IMR-90 (cell line): ENCODE measurements around the gene CRAMP1.

Experiments
- MAFK ChIP-seq: IDR thresholded peaks from 2 replicates; pipeline ENCODE4 v1.6.1; 2012; ENCODE audit warnings: low read depth, low read length, improper control_type of control experiment
- NFE2L2 ChIP-seq: fragments of 150-350 bp; IDR thresholded peaks from 2 replicates; pipeline ENCODE4 v1.6.1; 2016; ENCODE audit warnings: low read depth, mild to moderate bottlenecking, low read length
- POLR2A ChIP-seq: IDR thresholded peaks from 2 replicates; pipeline ENCODE4 v1.6.1; 2012; ENCODE audit warnings: mild to moderate bottlenecking, low read depth, low read length
- RAD21 ChIP-seq: IDR thresholded peaks from 2 replicates; pipeline ENCODE4 v1.6.1; 2012; ENCODE audit warnings: low read length, improper control_type of control experiment
- RCOR1 ChIP-seq: IDR thresholded peaks from 2 replicates; pipeline ENCODE4 v1.6.1; 2012; ENCODE audit warnings: mild to moderate bottlenecking, low read length, improper control_type of control experiment; ENCODE audit not compliant: insufficient replicate concordance
- RFX5 ChIP-seq: IDR thresholded peaks from 2 replicates; pipeline ENCODE4 v1.8.0; 2012; ENCODE audit warnings: low read depth, mild to moderate bottlenecking, low read length, moderate library complexity
- SMC3 ChIP-seq: fragments of 150-350 bp; IDR thresholded peaks from 2 replicates; pipeline ENCODE4 v1.6.1; 2016; ENCODE audit warnings: low read depth, mild to moderate bottlenecking, antibody characterized with exemption, low read length, moderate library complexity
- TF ChIP-seq, protein P1 (sequence below): conservative IDR thresholded peaks from 2 replicates; pipeline ENCODE4 v1.5.1; 2012; ENCODE audit warnings: mild to moderate bottlenecking, low read depth, low read length, improper control_type of control experiment
- TF ChIP-seq, protein P2 (sequence below): fragments of 150-350 bp; IDR thresholded peaks from 2 replicates; pipeline ENCODE4 v1.6.1; 2016; ENCODE audit warnings: low read depth, mild to moderate bottlenecking, low read length, moderate library complexity, borderline replicate concordance
- TF ChIP-seq, protein P3 (sequence below): fragments of 150-350 bp; IDR thresholded peaks from 2 replicates; pipeline ENCODE4 v1.6.1; 2017; ENCODE audit warnings: mild to moderate bottlenecking, antibody characterized with exemption, low read length, low read depth

DNA sequence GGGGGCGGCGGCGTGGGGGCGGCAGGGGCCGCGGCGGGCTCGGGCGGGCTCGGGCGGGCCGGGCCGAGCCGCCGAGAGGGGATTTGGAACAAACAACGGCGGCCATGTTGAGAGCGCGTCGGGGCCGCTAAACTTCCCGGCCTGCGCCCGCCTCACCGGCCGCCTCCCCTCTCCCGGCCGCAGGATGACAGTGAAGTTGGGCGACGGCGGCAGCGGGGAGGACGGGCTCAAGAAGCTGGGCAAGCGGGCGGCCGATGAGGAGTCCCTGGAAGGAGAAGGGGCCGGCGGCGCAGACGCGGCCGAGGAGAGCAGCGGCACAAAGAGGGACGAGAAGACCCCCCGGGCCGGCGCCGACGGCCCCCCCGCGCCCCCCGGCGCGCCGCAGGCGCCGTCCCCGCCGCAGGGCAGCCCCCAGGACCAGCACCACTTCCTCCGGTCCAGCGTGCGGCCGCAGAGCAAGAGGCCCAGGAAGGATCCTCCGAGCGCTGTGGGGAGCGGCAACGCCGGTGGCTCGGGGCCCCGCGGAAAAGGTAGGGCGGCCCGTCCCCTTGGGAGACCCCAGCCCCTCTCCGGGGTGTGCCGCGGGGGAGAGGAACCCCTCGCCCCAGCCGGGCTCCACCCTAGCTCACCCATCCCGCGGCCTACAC is 2.4 kb downstream of the CRAMP1 start:
- TF ChIP-seq, protein P1, sequence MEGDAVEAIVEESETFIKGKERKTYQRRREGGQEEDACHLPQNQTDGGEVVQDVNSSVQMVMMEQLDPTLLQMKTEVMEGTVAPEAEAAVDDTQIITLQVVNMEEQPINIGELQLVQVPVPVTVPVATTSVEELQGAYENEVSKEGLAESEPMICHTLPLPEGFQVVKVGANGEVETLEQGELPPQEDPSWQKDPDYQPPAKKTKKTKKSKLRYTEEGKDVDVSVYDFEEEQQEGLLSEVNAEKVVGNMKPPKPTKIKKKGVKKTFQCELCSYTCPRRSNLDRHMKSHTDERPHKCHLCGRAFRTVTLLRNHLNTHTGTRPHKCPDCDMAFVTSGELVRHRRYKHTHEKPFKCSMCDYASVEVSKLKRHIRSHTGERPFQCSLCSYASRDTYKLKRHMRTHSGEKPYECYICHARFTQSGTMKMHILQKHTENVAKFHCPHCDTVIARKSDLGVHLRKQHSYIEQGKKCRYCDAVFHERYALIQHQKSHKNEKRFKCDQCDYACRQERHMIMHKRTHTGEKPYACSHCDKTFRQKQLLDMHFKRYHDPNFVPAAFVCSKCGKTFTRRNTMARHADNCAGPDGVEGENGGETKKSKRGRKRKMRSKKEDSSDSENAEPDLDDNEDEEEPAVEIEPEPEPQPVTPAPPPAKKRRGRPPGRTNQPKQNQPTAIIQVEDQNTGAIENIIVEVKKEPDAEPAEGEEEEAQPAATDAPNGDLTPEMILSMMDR: no peak
- TF ChIP-seq SMC3: no peak
- TF ChIP-seq, protein P2, sequence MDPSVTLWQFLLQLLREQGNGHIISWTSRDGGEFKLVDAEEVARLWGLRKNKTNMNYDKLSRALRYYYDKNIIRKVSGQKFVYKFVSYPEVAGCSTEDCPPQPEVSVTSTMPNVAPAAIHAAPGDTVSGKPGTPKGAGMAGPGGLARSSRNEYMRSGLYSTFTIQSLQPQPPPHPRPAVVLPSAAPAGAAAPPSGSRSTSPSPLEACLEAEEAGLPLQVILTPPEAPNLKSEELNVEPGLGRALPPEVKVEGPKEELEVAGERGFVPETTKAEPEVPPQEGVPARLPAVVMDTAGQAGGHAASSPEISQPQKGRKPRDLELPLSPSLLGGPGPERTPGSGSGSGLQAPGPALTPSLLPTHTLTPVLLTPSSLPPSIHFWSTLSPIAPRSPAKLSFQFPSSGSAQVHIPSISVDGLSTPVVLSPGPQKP: no peak
- TF ChIP-seq, protein P3, sequence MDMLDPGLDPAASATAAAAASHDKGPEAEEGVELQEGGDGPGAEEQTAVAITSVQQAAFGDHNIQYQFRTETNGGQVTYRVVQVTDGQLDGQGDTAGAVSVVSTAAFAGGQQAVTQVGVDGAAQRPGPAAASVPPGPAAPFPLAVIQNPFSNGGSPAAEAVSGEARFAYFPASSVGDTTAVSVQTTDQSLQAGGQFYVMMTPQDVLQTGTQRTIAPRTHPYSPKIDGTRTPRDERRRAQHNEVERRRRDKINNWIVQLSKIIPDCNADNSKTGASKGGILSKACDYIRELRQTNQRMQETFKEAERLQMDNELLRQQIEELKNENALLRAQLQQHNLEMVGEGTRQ: no peak
- no peak for TF ChIP-seq RFX5
- TF ChIP-seq RAD21: no peak
- no peak for TF ChIP-seq MAFK
- TF ChIP-seq NFE2L2: no peak
- TF ChIP-seq POLR2A: no peak
- no peak for TF ChIP-seq RCOR1
